Measurements from ENCODE around the gene TSHZ3. TPM values are rescaled to one million over a fixed set of nuclear protein-coding genes. Genes with fewer than 3 reads are reported as not detected.

Gene TSHZ3
- total RNA-seq, 1 experiment from 2014 or later = 3.2 TPM

DNA sequence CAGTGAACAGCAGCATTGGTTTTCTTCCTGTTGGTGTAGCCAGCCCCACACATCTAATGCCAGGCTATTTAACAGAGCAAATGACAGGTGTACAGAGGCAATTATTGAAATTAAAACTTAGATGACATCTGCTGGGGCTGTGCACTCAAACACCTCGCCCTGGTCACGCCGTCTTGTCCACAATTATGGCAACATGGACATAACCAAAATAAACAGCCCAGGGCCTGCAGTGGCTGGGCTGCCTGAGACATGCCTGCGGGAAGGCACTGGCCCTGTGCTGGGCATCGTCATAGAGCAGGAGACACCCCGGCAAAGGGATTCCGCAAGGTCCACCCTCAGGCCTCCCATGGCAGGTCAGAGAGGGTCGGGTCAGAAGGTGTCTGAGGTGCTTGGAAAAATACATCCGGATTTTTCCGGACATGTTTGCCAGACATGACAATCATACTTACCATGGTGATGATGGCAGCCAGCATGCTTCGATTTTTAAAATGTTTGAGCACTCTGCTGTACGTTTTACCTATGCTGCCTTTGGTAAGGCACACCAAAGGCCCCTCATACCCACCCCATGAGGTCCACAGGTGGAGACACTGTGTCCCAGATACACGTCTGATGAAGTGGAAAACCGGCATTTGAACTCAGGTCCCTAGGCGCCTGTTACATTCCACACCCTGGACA is 47.8 kb downstream of the TSHZ3 start:
- H3K18ac ChIP-seq (ENCODE audit: insufficient read length, low read depth, low read length) = no peak overlapping the region
- no peak overlapping the region for H4K91ac ChIP-seq (ENCODE audit: insufficient read length, low read depth, low read length)
- H3K9me3 ChIP-seq (ENCODE audit: control insufficient read depth, low read depth, low read length) = no peaks in the 10 kb centered on the region
- H3K27me3 ChIP-seq (ENCODE audit: insufficient read depth, low read length) = no peaks in the 10 kb centered on the region
- Mint-ChIP-seq H3K9me3 (no peaks in the 10 kb centered on the region), H3K27ac (no peak overlapping the region; a peak in 1 of 7 replicates), H3K27me3 (ENCODE audit: low read depth) (no peaks in the 10 kb centered on the region), H3K36me3 (ENCODE audit: insufficient read depth in 1 of 3, low read depth in 3 of 3) (no peaks in the 10 kb centered on the region), H3K4me1 (peaks cover 0 to 4% of the 10 kb centered on the region in 2 experiments; a peak in 1 of 4 replicates), H3K4me3 (no peak overlapping the region)
- H2AK5ac ChIP-seq (ENCODE audit: insufficient read length, low read length) = no peak overlapping the region
- no peak overlapping the region for H2AFZ ChIP-seq (ENCODE audit: low read length)
- no peak overlapping the region for H3K4me2 ChIP-seq (ENCODE audit: insufficient read depth, insufficient read length, low read length)
- H3K79me2 ChIP-seq (ENCODE audit: insufficient read depth, low read length) = peaks cover 1% of the 10 kb centered on the region; the same call in 1 of the 2 replicates
- H2BK120ac ChIP-seq (ENCODE audit: low read depth, low read length, poor library complexity, severe bottlenecking) = no peak overlapping the region
- H2BK20ac ChIP-seq (ENCODE audit: low read depth, low read length, poor library complexity, severe bottlenecking) = no peak overlapping the region
- H3K23ac ChIP-seq (ENCODE audit: insufficient read length, low read depth, low read length) = no peak overlapping the region
- H3K4me1 ChIP-seq (ENCODE audit: insufficient read depth, low read length) = no peaks in the 10 kb centered on the region; the same call in 1 of the 2 replicates
- no peak for DNase-seq
- H3K79me1 ChIP-seq (ENCODE audit: insufficient read depth, low read depth, low read length, poor library complexity, severe bottlenecking) = no peaks in the 10 kb centered on the region
- no peak overlapping the region for H3K27ac ChIP-seq (ENCODE audit: insufficient read length, low read depth, low read length)
- H3K56ac ChIP-seq (ENCODE audit: insufficient read length, low read depth, low read length) = no peak overlapping the region
- no CpG with 5 or more reads among the region's 15 CpGs for WGBS (ENCODE audit: extremely low coverage, insufficient read length, low lambda C conversion rate)
- H3K14ac ChIP-seq (ENCODE audit: insufficient read depth, low read length) = no peak overlapping the region
- H2BK15ac ChIP-seq (ENCODE audit: low read depth, low read length) = no peak overlapping the region
- H3K23me2 ChIP-seq (ENCODE audit: insufficient read length, low read depth, low read length, poor library complexity, severe bottlenecking) = no peaks in the 10 kb centered on the region
- no peak overlapping the region for H2BK5ac ChIP-seq (ENCODE audit: insufficient read length, low read length)
- H3K4ac ChIP-seq (ENCODE audit: low read depth, low read length) = no peak overlapping the region
- TF ChIP-seq, protein P1, sequence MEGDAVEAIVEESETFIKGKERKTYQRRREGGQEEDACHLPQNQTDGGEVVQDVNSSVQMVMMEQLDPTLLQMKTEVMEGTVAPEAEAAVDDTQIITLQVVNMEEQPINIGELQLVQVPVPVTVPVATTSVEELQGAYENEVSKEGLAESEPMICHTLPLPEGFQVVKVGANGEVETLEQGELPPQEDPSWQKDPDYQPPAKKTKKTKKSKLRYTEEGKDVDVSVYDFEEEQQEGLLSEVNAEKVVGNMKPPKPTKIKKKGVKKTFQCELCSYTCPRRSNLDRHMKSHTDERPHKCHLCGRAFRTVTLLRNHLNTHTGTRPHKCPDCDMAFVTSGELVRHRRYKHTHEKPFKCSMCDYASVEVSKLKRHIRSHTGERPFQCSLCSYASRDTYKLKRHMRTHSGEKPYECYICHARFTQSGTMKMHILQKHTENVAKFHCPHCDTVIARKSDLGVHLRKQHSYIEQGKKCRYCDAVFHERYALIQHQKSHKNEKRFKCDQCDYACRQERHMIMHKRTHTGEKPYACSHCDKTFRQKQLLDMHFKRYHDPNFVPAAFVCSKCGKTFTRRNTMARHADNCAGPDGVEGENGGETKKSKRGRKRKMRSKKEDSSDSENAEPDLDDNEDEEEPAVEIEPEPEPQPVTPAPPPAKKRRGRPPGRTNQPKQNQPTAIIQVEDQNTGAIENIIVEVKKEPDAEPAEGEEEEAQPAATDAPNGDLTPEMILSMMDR (conservative IDR thresholded peaks at IDR 0.05) = no peak
- no peaks in the 10 kb centered on the region for H4K20me1 ChIP-seq (ENCODE audit: control insufficient read depth, insufficient read depth, insufficient read length)
- H4K5ac ChIP-seq (ENCODE audit: insufficient read length, low read depth, low read length) = no peak overlapping the region
- H2BK12ac ChIP-seq (ENCODE audit: insufficient read length, low read depth, low read length) = no peak overlapping the region
- H3K9ac ChIP-seq (ENCODE audit: extremely low read depth, insufficient read length, low read length) = no peak overlapping the region
- H3T11ph ChIP-seq (ENCODE audit: low read length) = no peak overlapping the region
- no peak overlapping the region for H4K8ac ChIP-seq (replicated peaks; ENCODE audit: insufficient read length, low read depth, low read length)
